K562 (cell line): Measurements from ENCODE around the gene LRRFIP2. TPM values are rescaled to one million over a fixed set of nuclear protein-coding genes. Genes with fewer than 3 reads are reported as not detected.

Experiments
- CEBPG ChIP-seq, 3 experiments: fragments of 200-800 bp in 1 of 3; sonication (Bioruptor generic) in 1 of 3; sonication (generic) in 1 of 3; formaldehyde crosslinking in 1 of 3; IDR thresholded peaks in 2 of 3; conservative IDR thresholded peaks in 1 of 3; 2 replicates each; pipeline versions ENCODE4 v1.6.1 to v1.8.0; 2016 to 2022; ENCODE audit warnings: missing compliant biosample characterization in 2 of 3, missing genetic modification characterization in 2 of 3, mild to moderate bottlenecking in 1 of 3, missing genetic modification reagents in 1 of 3
- CREB1 ChIP-seq, 2 experiments: sonication (generic) in 1 of 2; formaldehyde crosslinking in 1 of 2; IDR thresholded peaks; 2 replicates each; pipeline versions ENCODE4 v1.6.1 to v1.8.0; 2012 to 2022; ENCODE audit warnings: inconsistent platforms in 1 of 2, mild to moderate bottlenecking in 1 of 2, missing genetic modification reagents in 1 of 2, moderate library complexity in 1 of 2
- EGR1 ChIP-seq: fragments of 450-650 bp; conservative IDR thresholded peaks from 2 replicates; pipeline ENCODE4 v1.6.1; 2017; ENCODE audit warnings: mild to moderate bottlenecking
- EP300 ChIP-seq: IDR thresholded peaks from 2 replicates; pipeline ENCODE4 v1.6.1; 2012; ENCODE audit warnings: low read length, improper control_type of control experiment
- HDAC3 ChIP-seq: fragments of 450-650 bp; IDR thresholded peaks from 2 replicates; pipeline ENCODE4 v1.6.1; 2018; ENCODE audit warnings: borderline replicate concordance, mild to moderate bottlenecking, moderate library complexity; ENCODE audit not compliant: partially characterized antibody
- RAD21 ChIP-seq, 2 experiments: fragments of 250-450 bp in 1 of 2; fragments of 450-650 bp in 1 of 2; sonication (Bioruptor Pico) in 1 of 2; formaldehyde crosslinking in 1 of 2; IDR thresholded peaks in 1 of 2; conservative IDR thresholded peaks in 1 of 2; 2 replicates each; pipeline versions ENCODE4 v1.4.0 to v1.8.0; 2020 to 2022; ENCODE audit warnings: mild to moderate bottlenecking in 2 of 2, moderate library complexity in 1 of 2
- ZKSCAN3 ChIP-seq: fragments of 250-450 bp; sonication (Bioruptor Pico); IDR thresholded peaks from 2 replicates; pipeline ENCODE4 v1.4.0; 2020
- polyA plus RNA-seq, 8 experiments: library from polyadenylated mRNA; depleted of rRNA in 4 of 8; stranded (reverse) in 5 of 8; unstranded in 3 of 8; fragments of >200 nt; fragmentation: Nextera tagmentation in 2 of 8; fragmentation: Illumina TruSeq in 1 of 8; extraction: Ambion mirVana in 2 of 8; extraction: Trizol in 1 of 8; gene quantifications; 2 replicates each; pipeline versions ENCODE4 v1.2.1 to v1.2.3, GENCODE V29; 2011 to 2014; ENCODE audit warnings: inconsistent platforms in 1 of 8, missing spikeins in 1 of 8
- total RNA-seq, 7 experiments: library from RNA; depleted of rRNA in 6 of 7; stranded (reverse); fragments of >200 nt in 6 of 7; fragmentation: Illumina TruSeq in 2 of 7; extraction: Trizol in 2 of 7; gene quantifications; 2 replicates each; pipeline versions ENCODE4 v1.2.1 to v1.2.3, GENCODE V29; 2011 to 2021; ENCODE audit warnings: low replicate concordance in 1 of 7
- TF ChIP-seq, protein P1 (sequence below): sonication (generic); formaldehyde crosslinking; IDR thresholded peaks from 2 replicates; pipeline ENCODE4 v1.8.0; 2023; ENCODE audit warnings: missing genetic modification reagents, mild to moderate bottlenecking, borderline replicate concordance
- TF ChIP-seq, protein P2 (sequence below): sonication (generic); formaldehyde crosslinking; IDR thresholded peaks from 2 replicates; pipeline ENCODE4 v1.8.0; 2022; ENCODE audit warnings: mild to moderate bottlenecking, missing genetic modification reagents
- TF ChIP-seq, protein P3 (sequence below): fragments of 150-350 bp; conservative IDR thresholded peaks from 2 replicates; pipeline ENCODE4 v1.6.1; 2014; ENCODE audit warnings: low read length
- TF ChIP-seq, protein P4 (sequence below), 2 experiments: IDR thresholded peaks; 2 replicates each; pipeline ENCODE4 v1.6.1; 2012; ENCODE audit warnings: improper control_type of control experiment in 2 of 2, low read depth in 2 of 2, low read length in 2 of 2, borderline replicate concordance in 1 of 2
- TF ChIP-seq, protein P5 (sequence below): fragments of 250-450 bp; sonication (Bioruptor Pico); IDR thresholded peaks from 2 replicates; pipeline ENCODE4 v1.5.0; 2021

The LRRFIP2 gene
- total and polyA plus RNA-seq, 9 of the 15 experiments (the other 6 are each of a cell fraction or from before 2014, with no cell fraction given): 9.9 to 53.9 (median 42.7) TPM

DNA sequence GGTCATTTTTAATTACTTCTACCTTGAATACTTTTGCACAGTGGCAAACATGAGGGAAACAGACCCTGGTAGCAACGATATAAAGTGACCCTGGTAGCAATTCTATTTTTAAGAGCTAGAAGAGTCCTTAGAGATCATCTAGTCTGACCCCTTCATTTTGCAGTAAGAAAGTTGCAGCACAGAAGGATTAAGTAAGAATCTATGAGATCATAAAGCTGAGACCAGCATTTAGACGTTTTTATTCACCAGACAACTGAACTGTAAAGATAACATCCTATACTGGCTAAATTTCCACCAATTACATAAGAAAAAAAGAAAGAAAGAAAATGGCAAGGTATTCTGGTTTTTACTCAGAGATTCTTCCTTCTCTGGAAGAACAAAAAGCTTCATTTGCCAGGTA, 49.9 kb downstream of the LRRFIP2 start (continued):
- TF ChIP-seq, protein P1, sequence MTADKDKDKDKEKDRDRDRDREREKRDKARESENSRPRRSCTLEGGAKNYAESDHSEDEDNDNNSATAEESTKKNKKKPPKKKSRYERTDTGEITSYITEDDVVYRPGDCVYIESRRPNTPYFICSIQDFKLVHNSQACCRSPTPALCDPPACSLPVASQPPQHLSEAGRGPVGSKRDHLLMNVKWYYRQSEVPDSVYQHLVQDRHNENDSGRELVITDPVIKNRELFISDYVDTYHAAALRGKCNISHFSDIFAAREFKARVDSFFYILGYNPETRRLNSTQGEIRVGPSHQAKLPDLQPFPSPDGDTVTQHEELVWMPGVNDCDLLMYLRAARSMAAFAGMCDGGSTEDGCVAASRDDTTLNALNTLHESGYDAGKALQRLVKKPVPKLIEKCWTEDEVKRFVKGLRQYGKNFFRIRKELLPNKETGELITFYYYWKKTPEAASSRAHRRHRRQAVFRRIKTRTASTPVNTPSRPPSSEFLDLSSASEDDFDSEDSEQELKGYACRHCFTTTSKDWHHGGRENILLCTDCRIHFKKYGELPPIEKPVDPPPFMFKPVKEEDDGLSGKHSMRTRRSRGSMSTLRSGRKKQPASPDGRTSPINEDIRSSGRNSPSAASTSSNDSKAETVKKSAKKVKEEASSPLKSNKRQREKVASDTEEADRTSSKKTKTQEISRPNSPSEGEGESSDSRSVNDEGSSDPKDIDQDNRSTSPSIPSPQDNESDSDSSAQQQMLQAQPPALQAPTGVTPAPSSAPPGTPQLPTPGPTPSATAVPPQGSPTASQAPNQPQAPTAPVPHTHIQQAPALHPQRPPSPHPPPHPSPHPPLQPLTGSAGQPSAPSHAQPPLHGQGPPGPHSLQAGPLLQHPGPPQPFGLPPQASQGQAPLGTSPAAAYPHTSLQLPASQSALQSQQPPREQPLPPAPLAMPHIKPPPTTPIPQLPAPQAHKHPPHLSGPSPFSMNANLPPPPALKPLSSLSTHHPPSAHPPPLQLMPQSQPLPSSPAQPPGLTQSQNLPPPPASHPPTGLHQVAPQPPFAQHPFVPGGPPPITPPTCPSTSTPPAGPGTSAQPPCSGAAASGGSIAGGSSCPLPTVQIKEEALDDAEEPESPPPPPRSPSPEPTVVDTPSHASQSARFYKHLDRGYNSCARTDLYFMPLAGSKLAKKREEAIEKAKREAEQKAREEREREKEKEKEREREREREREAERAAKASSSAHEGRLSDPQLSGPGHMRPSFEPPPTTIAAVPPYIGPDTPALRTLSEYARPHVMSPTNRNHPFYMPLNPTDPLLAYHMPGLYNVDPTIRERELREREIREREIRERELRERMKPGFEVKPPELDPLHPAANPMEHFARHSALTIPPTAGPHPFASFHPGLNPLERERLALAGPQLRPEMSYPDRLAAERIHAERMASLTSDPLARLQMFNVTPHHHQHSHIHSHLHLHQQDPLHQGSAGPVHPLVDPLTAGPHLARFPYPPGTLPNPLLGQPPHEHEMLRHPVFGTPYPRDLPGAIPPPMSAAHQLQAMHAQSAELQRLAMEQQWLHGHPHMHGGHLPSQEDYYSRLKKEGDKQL (CRISPR knock-in tag): no peak
- TF ChIP-seq CREB1 (IDR thresholded peaks at IDR 0.05) (peak; percentile 75), CREB1 (CRISPR knock-in tag; IDR thresholded peaks at IDR 0.05) (peak; percentile 59), EGR1 (no peak), EP300 (peak; percentile 43; the same call in 1 of the 2 replicates), CEBPG (CRISPR knock-in tag; IDR thresholded peaks at IDR 0.05) (no peak), CEBPG (tag; conservative IDR thresholded peaks at IDR 0.05 in 1 of 2, IDR thresholded peaks at IDR 0.05 in 1 of 2) (peak; percentile 21 to 63; a peak in 1 of 4 replicates), ZKSCAN3 (no peak), RAD21 (CRISPR knock-in tag; conservative IDR thresholded peaks at IDR 0.05 in 1 of 2, IDR thresholded peaks at IDR 0.05 in 1 of 2) (no peak), HDAC3 (peak; percentile 51)
- TF ChIP-seq, protein P2, sequence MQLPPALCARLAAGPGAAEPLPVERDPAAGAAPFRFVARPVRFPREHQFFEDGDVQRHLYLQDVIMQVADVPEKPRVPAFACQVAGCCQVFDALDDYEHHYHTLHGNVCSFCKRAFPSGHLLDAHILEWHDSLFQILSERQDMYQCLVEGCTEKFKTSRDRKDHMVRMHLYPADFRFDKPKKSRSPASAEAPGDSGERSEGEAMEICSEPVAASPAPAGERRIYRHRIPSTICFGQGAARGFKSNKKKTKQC: no peak
- TF ChIP-seq, protein P3, sequence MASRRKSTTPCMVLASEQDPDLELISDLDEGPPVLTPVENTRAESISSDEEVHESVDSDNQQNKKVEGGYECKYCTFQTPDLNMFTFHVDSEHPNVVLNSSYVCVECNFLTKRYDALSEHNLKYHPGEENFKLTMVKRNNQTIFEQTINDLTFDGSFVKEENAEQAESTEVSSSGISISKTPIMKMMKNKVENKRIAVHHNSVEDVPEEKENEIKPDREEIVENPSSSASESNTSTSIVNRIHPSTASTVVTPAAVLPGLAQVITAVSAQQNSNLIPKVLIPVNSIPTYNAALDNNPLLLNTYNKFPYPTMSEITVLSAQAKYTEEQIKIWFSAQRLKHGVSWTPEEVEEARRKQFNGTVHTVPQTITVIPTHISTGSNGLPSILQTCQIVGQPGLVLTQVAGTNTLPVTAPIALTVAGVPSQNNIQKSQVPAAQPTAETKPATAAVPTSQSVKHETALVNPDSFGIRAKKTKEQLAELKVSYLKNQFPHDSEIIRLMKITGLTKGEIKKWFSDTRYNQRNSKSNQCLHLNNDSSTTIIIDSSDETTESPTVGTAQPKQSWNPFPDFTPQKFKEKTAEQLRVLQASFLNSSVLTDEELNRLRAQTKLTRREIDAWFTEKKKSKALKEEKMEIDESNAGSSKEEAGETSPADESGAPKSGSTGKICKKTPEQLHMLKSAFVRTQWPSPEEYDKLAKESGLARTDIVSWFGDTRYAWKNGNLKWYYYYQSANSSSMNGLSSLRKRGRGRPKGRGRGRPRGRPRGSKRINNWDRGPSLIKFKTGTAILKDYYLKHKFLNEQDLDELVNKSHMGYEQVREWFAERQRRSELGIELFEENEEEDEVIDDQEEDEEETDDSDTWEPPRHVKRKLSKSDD: no peak
- TF ChIP-seq, protein P4, sequence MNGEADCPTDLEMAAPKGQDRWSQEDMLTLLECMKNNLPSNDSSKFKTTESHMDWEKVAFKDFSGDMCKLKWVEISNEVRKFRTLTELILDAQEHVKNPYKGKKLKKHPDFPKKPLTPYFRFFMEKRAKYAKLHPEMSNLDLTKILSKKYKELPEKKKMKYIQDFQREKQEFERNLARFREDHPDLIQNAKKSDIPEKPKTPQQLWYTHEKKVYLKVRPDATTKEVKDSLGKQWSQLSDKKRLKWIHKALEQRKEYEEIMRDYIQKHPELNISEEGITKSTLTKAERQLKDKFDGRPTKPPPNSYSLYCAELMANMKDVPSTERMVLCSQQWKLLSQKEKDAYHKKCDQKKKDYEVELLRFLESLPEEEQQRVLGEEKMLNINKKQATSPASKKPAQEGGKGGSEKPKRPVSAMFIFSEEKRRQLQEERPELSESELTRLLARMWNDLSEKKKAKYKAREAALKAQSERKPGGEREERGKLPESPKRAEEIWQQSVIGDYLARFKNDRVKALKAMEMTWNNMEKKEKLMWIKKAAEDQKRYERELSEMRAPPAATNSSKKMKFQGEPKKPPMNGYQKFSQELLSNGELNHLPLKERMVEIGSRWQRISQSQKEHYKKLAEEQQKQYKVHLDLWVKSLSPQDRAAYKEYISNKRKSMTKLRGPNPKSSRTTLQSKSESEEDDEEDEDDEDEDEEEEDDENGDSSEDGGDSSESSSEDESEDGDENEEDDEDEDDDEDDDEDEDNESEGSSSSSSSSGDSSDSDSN (IDR thresholded peaks at IDR 0.05; ENCODE audit: borderline replicate concordance in 1 of 2, low read depth in 2 of 2, low read length in 2 of 2): no peak
- TF ChIP-seq, protein P5, sequence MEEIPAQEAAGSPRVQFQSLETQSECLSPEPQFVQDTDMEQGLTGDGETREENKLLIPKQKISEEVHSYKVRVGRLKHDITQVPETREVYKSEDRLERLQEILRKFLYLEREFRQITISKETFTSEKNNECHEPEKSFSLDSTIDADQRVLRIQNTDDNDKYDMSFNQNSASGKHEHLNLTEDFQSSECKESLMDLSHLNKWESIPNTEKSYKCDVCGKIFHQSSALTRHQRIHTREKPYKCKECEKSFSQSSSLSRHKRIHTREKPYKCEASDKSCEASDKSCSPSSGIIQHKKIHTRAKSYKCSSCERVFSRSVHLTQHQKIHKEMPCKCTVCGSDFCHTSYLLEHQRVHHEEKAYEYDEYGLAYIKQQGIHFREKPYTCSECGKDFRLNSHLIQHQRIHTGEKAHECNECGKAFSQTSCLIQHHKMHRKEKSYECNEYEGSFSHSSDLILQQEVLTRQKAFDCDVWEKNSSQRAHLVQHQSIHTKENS (CRISPR knock-in tag): no peak
